ENCODE results near the gene ZNF397.
A peak's percentile ranks its signal among the peaks of the same experiment; 100 is the strongest.
"Not testable (repeated sequence)": the region's sequence is repeated elsewhere in the genome, so short reads cannot be mapped to it uniquely, and the experiment has no call there.

ZNF397 gene

DNA sequence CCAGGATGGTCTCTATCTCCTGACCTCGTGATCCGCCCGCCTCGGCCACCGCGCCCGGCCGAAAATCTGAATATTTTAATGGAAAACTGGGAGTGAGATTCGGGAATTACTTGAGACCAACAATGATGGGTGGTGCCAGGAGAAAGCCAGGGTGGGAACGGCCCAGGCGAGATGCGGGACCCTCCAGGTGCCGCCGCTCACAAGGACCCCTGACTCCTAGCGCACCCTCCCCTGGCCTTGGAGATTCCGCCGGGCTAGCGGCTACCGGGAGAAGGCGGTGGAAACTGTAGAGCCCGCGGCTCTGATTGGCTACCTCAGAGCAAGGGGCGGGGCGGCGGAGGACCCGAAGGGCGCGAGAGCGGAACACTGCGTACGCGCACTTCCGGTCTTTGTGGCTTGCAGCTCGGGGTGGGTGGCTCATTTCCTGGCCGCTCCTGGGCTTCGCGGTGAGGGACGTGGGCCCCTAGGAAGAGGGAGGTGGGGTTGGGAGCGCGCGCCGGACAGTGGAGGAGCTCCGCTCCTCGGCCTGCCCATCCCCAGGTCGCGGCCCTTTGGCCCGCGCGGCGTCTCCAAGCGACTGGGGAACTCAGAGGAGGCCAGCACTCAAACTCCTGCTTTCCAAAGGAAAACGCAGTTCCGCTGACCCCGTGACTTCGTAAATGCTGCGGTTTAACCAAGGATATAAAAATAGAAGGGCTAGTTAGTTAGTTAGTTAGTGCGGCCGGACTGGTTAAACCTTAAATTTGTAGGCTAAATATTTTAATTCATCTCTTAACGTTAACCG lies at the start of gene ZNF397:
TSS of gene ZNF397 (plus strand) at position 371 of the 784 bp plus-strand sequence. CDS start 1,437 bp downstream, outside the sequence.
- H3K36me3 ChIP-seq (ENCODE audit: control insufficient read depth, insufficient read depth, low read length): peaks cover 37% of the 10 kb centered on the region
- H3K27me3 ChIP-seq (ENCODE audit: control insufficient read depth, insufficient read depth, low read length): no peaks in the 10 kb centered on the region
- no peaks in the 10 kb centered on the region for H3K9me3 ChIP-seq (ENCODE audit: control insufficient read depth, insufficient read depth, low read depth, low read length)
- H3K27ac ChIP-seq (ENCODE audit: low read depth, low read length): peak within 1 kb of the TSS; percentile 84
- H3K4me1 ChIP-seq (ENCODE audit: control insufficient read depth, insufficient read depth, low read length): peaks cover 4% of the 10 kb centered on the region
- H3K4me3 ChIP-seq (ENCODE audit: low read depth, low read length): peak within 1 kb of the TSS; percentile 80
- peak within 1 kb of the TSS; percentile 92 for H3K9ac ChIP-seq (ENCODE audit: low read length)

- no peak overlapping the region for H3K9ac ChIP-seq (ENCODE audit: low read length)
- no peaks in the 10 kb centered on the region for H3K27me3 ChIP-seq (ENCODE audit: control insufficient read depth, insufficient read depth, low read length)
- H3K9me3 ChIP-seq (ENCODE audit: control insufficient read depth, insufficient read depth, low read depth, low read length): no peaks in the 10 kb centered on the region
- H3K4me3 ChIP-seq (ENCODE audit: low read depth, low read length): no peak overlapping the region
- H3K36me3 ChIP-seq (ENCODE audit: control insufficient read depth, insufficient read depth, low read length): no peaks in the 10 kb centered on the region
- H3K4me1 ChIP-seq (ENCODE audit: control insufficient read depth, insufficient read depth, low read length): peaks cover 43% of the 10 kb centered on the region
- no peak overlapping the region for H3K27ac ChIP-seq (ENCODE audit: low read depth, low read length)
Observed at GRCh38 chr18:35191698-35192025, 49.2 kb upstream of the ZNF397 start.

GRCh38 chr18:35192415-35192814 lies 48.4 kb upstream of the ZNF397 start:
- no peaks in the 10 kb centered on the region for H3K9me3 ChIP-seq (ENCODE audit: control insufficient read depth, insufficient read depth, low read depth, low read length)
- H3K9ac ChIP-seq (ENCODE audit: low read length): no peak overlapping the region
- H3K27me3 ChIP-seq (ENCODE audit: control insufficient read depth, insufficient read depth, low read length): no peaks in the 10 kb centered on the region
- no peaks in the 10 kb centered on the region for H3K36me3 ChIP-seq (ENCODE audit: control insufficient read depth, insufficient read depth, low read length)
- no peak overlapping the region for H3K27ac ChIP-seq (ENCODE audit: low read depth, low read length)
- H3K4me1 ChIP-seq (ENCODE audit: control insufficient read depth, insufficient read depth, low read length): peaks cover 37% of the 10 kb centered on the region
- no peak overlapping the region for H3K4me3 ChIP-seq (ENCODE audit: low read depth, low read length)

DNA sequence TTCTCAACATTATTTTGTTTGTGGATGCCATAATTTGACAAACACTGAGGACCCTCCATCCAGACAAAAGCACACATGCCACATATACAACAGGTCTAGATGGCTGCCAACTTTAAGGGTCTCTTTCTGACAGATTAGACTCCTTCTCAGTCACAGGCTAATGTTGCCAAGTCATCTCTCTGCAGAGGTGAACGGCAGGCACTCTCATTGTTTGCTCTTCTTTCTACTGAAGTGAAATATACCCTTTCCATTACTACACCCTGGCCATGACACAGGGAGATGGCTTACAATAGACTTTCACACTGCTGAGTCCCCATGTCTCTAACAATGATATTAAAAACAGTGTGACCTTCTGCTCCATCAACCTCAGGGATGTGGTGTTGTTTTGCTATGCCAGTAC lies 47.5 kb upstream of the ZNF397 start:
- Histone ChIP-seq H3K9me3 (ENCODE audit: control insufficient read depth, insufficient read depth, low read depth, low read length) (no peaks in the 10 kb centered on the region), H3K27ac (ENCODE audit: low read depth, low read length) (no peak overlapping the region), H3K9ac (ENCODE audit: low read length) (no peak overlapping the region), H3K36me3 (ENCODE audit: control insufficient read depth, insufficient read depth, low read length) (no peaks in the 10 kb centered on the region), H3K27me3 (ENCODE audit: control insufficient read depth, insufficient read depth, low read length) (no peaks in the 10 kb centered on the region), H3K4me3 (ENCODE audit: low read depth, low read length) (no peak overlapping the region), H3K4me1 (ENCODE audit: control insufficient read depth, insufficient read depth, low read length) (peaks cover 36% of the 10 kb centered on the region)

GRCh38 chr18:35197296-35197695 lies 43.5 kb upstream of the ZNF397 start:
- no peaks in the 10 kb centered on the region for H3K27me3 ChIP-seq (ENCODE audit: control insufficient read depth, insufficient read depth, low read length)
- H3K4me1 ChIP-seq (ENCODE audit: control insufficient read depth, insufficient read depth, low read length): peaks cover 10% of the 10 kb centered on the region; the same call in 1 of the 2 replicates
- no peak overlapping the region for H3K4me3 ChIP-seq (ENCODE audit: low read depth, low read length)
- no peak overlapping the region for H3K9ac ChIP-seq (ENCODE audit: low read length)
- no peaks in the 10 kb centered on the region for H3K36me3 ChIP-seq (ENCODE audit: control insufficient read depth, insufficient read depth, low read length)
- no peaks in the 10 kb centered on the region for H3K9me3 ChIP-seq (ENCODE audit: control insufficient read depth, insufficient read depth, low read depth, low read length)
- H3K27ac ChIP-seq (ENCODE audit: low read depth, low read length): no peak overlapping the region

- no peaks in the 10 kb centered on the region for H3K4me1 ChIP-seq (ENCODE audit: control insufficient read depth, insufficient read depth, low read length)
- H3K9me3 ChIP-seq (ENCODE audit: control insufficient read depth, insufficient read depth, low read depth, low read length): peaks cover 14% of the 10 kb centered on the region
- H3K27me3 ChIP-seq (ENCODE audit: control insufficient read depth, insufficient read depth, low read length): no peaks in the 10 kb centered on the region
- H3K4me3 ChIP-seq (ENCODE audit: low read depth, low read length): no peak overlapping the region
- H3K9ac ChIP-seq (ENCODE audit: low read length): no peak overlapping the region
- H3K36me3 ChIP-seq (ENCODE audit: control insufficient read depth, insufficient read depth, low read length): no peaks in the 10 kb centered on the region
- no peak overlapping the region for H3K27ac ChIP-seq (ENCODE audit: low read depth, low read length)
Observed at GRCh38 chr18:35201256-35201931, 39.4 kb upstream of the ZNF397 start.

- peaks cover 14% of the 10 kb centered on the region for H3K9me3 ChIP-seq (ENCODE audit: control insufficient read depth, insufficient read depth, low read depth, low read length)
- H3K27me3 ChIP-seq (ENCODE audit: control insufficient read depth, insufficient read depth, low read length): no peaks in the 10 kb centered on the region
- H3K36me3 ChIP-seq (ENCODE audit: control insufficient read depth, insufficient read depth, low read length): no peaks in the 10 kb centered on the region
- no peak overlapping the region for H3K27ac ChIP-seq (ENCODE audit: low read depth, low read length)
- H3K4me3 ChIP-seq (ENCODE audit: low read depth, low read length): no peak overlapping the region
- H3K4me1 ChIP-seq (ENCODE audit: control insufficient read depth, insufficient read depth, low read length): no peaks in the 10 kb centered on the region
- H3K9ac ChIP-seq (ENCODE audit: low read length): no peak overlapping the region
Observed at GRCh38 chr18:35203067-35203466, 37.8 kb upstream of the ZNF397 start.

GRCh38 chr18:35205199-35205712 lies 35.6 kb upstream of the ZNF397 start:
- Histone ChIP-seq H3K27me3 (ENCODE audit: control insufficient read depth, insufficient read depth, low read length) (no peaks in the 10 kb centered on the region), H3K9me3 (ENCODE audit: control insufficient read depth, insufficient read depth, low read depth, low read length) (peaks cover 14% of the 10 kb centered on the region), H3K36me3 (ENCODE audit: control insufficient read depth, insufficient read depth, low read length) (no peaks in the 10 kb centered on the region), H3K9ac (ENCODE audit: low read length) (no peak overlapping the region), H3K4me3 (ENCODE audit: low read depth, low read length) (no peak overlapping the region), H3K4me1 (ENCODE audit: control insufficient read depth, insufficient read depth, low read length) (no peaks in the 10 kb centered on the region), H3K27ac (ENCODE audit: low read depth, low read length) (no peak overlapping the region)

- H3K9me3 ChIP-seq (ENCODE audit: control insufficient read depth, insufficient read depth, low read depth, low read length): peaks cover 14% of the 10 kb centered on the region
- not testable (repeated sequence) for H3K36me3 ChIP-seq (ENCODE audit: control insufficient read depth, insufficient read depth, low read length); H3K9ac ChIP-seq (ENCODE audit: low read length); H3K4me1 ChIP-seq (ENCODE audit: control insufficient read depth, insufficient read depth, low read length); H3K27me3 ChIP-seq (ENCODE audit: control insufficient read depth, insufficient read depth, low read length); H3K4me3 ChIP-seq (ENCODE audit: low read depth, low read length); H3K27ac ChIP-seq (ENCODE audit: low read depth, low read length)
Observed at GRCh38 chr18:35205746-35206458, 34.9 kb upstream of the ZNF397 start.

DNA sequence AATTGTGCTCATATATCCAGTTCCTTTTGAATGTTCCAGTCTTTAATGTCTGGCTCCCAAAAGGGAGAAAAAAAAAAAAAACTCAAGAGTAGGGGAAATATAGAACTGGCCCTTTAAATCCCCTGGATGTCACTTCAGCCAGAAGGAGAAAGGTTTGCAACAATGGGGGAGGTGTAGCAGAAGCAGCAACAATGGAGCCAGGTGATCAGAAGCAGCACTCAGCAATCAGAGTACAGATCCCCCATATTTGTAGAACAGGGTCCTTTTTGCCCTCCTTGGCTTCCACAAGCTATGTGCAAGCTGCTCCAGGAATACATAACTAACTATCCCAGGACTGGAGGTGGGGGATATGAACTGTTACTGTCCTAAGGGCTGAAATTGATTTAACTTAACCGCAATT lies 25.8 kb upstream of the ZNF397 start:
- no peak overlapping the region for H3K9ac ChIP-seq (ENCODE audit: low read length)

DNA sequence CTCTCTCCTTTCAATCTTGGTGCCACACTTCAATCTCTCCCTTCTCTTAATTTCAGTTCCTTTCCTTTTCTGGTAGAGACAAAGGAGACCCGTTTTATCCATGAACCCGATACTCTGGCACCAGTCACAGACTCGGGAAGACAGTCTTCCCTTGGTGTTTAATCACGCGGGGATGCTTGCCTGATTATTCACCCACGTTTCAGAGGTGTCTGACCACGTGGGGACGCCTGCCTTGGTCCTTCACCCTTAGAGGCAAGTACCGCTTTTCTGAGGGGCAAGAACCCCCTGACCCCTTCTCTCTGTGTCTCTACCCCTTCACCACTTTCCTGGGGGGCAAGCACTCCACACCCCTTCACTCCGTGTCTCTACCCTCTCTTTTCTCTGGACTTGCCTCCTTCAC lies 24.2 kb upstream of the ZNF397 start:
- peak overlapping the region; percentile 26; the same call in 1 of the 2 replicates for H3K4me3 ChIP-seq (ENCODE audit: low read depth, low read length)
- H3K4me1 ChIP-seq (ENCODE audit: control insufficient read depth, insufficient read depth, low read length): peaks cover 15% of the 10 kb centered on the region
- not testable (repeated sequence) for H3K27me3 ChIP-seq (ENCODE audit: control insufficient read depth, insufficient read depth, low read length); H3K36me3 ChIP-seq (ENCODE audit: control insufficient read depth, insufficient read depth, low read length); H3K27ac ChIP-seq (ENCODE audit: low read depth, low read length); H3K9me3 ChIP-seq (ENCODE audit: control insufficient read depth, insufficient read depth, low read depth, low read length)
- H3K9ac ChIP-seq (ENCODE audit: low read length): peak overlapping the region; percentile 58

More for the DNA sequence above, 25.8 kb upstream of the ZNF397 start:
- Histone ChIP-seq H3K4me1 (ENCODE audit: control insufficient read depth, insufficient read depth, low read length) (peaks cover 15% of the 10 kb centered on the region), H3K27ac (ENCODE audit: low read depth, low read length) (peak overlapping the region; percentile 64; the same call in 1 of the 2 replicates), H3K9me3 (ENCODE audit: control insufficient read depth, insufficient read depth, low read depth, low read length) (no peaks in the 10 kb centered on the region), H3K4me3 (ENCODE audit: low read depth, low read length) (no peak overlapping the region), H3K27me3 (ENCODE audit: control insufficient read depth, insufficient read depth, low read length) (no peaks in the 10 kb centered on the region), H3K36me3 (ENCODE audit: control insufficient read depth, insufficient read depth, low read length) (no peaks in the 10 kb centered on the region)

Measured in HUES6 (cell line).